Adrenal gland (tissue), 5 donors: ENCODE data around the gene PSPC1.

Experiments used
- CTCF ChIP-seq, 6 experiments: fragments of 450-650 bp in 4 of 6; fragments of 200-600 bp in 2 of 6; sonication (generic) in 1 of 6; IDR thresholded peaks; 1 replicate in 5 of 6; 2 replicates in 1 of 6; pipeline versions ENCODE4 v1.5.1 to v1.8.0; 2016 to 2021; ENCODE audit warnings: antibody characterized with exemption in 6 of 6, mild to moderate bottlenecking in 2 of 6, moderate library complexity in 1 of 6
- POLR2A ChIP-seq, 2 donors: fragments of 450-650 bp; IDR thresholded peaks; one replicate each; pipeline ENCODE4 v1.6.1; 2017; ENCODE audit warnings: antibody characterized with exemption in 2 of 2, mild to moderate bottlenecking in 2 of 2, moderate library complexity in 1 of 2
- donor health status: DM: no; HTN: no; CAD: no.

- no peak for TF ChIP-seq CTCF (IDR thresholded peaks at IDR 0.05)
- TF ChIP-seq POLR2A (IDR thresholded peaks at IDR 0.05) = no peak
Observed at GRCh38 chr13:19663416-19663979, 119.2 kb downstream of the PSPC1 start.
